ENCODE results near the gene ZBTB3. TPM values are rescaled to one million over a fixed set of nuclear protein-coding genes. Genes with fewer than 3 reads are reported as not detected.

Gene ZBTB3
- 4.6 and 14.9 TPM in 2 replicates for total RNA-seq (2014; rRNA removed; shearing (Covaris generic); ENCODE audit: low replicate concordance)

- in situ Hi-C loops (cut with HindIII; ENCODE audit: low pct_unique_long_range_greater_than_20kb, low sequenced_read_pairs), result no loop called here
- peak; percentile 99 for DNase-seq (ENCODE audit: low read depth)
Observed at GRCh38 chr11:62753736-62754603, at the start of gene ZBTB3. ZBTB3 (minus strand) TSS chr11:62754160; CDS start chr11:62753664, 496 bp downstream.

DNA sequence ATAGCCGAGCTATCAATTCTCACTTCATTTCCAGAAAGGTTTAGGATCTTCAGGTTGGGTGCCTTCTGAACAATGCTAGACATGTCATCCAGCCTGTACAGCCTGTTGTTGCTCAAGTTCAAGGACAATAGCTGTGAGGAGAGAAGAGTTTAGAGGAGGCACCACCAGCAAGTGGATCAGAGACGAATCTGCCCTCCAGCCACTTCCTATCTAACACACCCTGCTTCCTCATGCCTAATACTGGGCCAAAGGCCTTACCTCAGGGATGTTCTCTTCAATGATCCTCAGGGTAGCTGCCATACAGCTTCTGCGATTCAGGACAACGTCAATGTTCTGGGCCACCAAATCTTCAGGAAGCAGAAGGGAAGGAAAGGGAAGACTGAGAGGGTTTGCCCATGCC lies 47.1 kb upstream of the ZBTB3 start:
- DNase-seq (ENCODE audit: low read depth), result no peak
- in situ Hi-C loops (cut with HindIII; ENCODE audit: low pct_unique_long_range_greater_than_20kb, low sequenced_read_pairs), result no loop called here

- in situ Hi-C loops (cut with HindIII; ENCODE audit: low pct_unique_long_range_greater_than_20kb, low sequenced_read_pairs), result no loop called here
Observed at GRCh38 chr11:62799486-62799885, 45.5 kb upstream of the ZBTB3 start.

DNA sequence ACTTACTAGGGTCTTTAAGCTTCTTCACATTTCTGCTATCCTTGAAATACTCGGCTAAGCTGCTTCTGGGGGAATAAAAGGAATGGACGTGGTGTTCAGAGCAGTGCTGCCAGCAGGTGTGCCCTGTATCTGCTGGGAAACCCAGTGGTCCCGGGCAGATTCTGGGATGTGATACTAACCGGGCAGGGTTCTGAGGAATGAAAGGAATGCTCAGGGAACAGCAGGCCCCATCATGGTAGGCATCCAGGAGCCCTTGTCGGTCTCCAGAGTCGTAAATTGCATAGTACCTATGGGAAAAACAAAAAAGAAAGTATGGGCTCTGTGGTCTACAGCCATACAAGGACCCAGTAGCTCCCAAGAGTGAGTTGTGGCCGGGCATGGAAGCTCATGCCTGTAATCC lies 42.3 kb upstream of the ZBTB3 start:
- in situ Hi-C loops (cut with HindIII; ENCODE audit: low pct_unique_long_range_greater_than_20kb, low sequenced_read_pairs), result no loop called here
- DNase-seq (ENCODE audit: low read depth), result no peak

More at GRCh38 chr11:62799486-62799885, 45.5 kb upstream of the ZBTB3 start:
- DNase-seq (ENCODE audit: low read depth), result no peak

DNA sequence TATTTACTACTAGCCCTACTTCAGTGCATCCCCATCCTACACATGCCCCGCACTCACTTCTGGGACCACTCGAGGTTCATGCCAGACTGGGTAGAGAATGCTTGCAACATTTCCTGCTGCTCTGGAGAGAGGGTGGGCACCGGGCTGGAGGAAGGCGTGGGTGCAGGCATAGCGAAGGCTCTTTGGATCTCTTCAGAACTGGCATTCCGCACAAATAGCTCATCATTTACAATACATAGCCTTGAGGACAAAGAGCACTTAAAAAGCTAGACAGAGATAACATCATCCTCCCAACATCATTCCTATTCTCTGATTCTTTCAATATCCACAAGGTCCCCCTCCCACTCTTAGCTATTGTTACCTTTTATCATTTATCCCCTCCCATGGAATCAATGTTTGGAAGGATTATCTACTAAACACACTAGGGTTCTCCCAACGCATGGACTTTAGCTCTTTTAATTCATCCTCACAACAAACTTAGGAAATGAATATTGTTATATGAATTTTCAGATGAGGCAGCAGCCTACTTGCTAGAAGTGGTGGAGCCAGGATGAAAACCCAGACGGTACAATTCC lies 40.3 kb upstream of the ZBTB3 start:
- in situ Hi-C loops (cut with HindIII; ENCODE audit: low pct_unique_long_range_greater_than_20kb, low sequenced_read_pairs), result no loop called here
- no peak for DNase-seq (ENCODE audit: low read depth)

DNA sequence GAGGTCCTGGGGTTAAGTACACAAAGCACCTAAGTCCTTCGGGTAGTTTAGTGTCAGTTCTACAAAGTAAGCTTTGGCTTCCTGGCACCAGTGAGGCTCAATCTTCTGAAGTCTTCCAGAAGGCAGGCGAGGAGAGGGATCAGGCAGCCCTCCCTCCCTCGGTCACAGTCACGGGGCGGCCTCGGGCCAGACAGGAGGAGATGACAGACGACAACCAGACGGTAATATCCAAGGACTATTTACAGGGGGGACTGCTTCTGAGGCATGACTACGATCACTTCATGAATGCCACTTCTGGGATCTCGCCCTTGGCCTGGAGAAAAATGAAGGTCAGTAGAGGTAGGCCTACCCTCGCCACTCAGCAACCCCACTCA lies 38.2 kb upstream of the ZBTB3 start:
- in situ Hi-C loops (cut with HindIII; ENCODE audit: low pct_unique_long_range_greater_than_20kb, low sequenced_read_pairs), result no loop called here

DNA sequence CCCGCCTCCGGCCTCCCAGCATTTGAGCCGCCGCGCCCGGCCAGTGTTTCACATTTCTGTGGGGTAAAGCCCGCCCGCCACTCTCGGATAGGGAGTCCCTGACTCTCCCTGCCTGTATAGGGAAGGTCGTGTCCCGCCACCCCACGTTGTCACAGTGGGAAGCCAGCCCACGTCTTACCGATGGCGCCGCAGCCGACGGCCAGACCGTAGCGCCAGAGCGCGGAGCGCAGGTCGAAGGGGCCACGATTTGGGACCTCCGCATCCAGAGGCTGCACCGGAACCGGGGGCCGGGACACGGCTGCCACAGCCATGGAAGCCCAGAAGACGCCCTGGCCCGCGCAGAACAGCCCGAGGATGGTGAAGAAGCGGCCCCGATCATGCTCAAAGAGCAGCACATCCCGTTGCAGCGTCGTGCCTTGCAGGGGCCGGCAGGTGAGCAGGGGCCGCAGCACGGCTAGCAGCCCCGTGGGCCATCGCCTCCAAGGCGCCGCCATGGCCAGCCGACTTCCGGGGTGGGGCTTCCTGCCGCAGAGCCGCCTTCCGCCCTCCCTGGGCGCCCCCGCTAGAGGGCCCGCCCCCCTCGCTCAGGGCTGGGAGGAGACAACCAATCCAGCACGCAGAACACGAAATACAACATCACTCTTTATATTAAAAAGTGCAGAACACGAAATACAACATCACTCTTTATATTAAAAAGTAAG lies 37.7 kb upstream of the ZBTB3 start, which contains the start of gene TMEM223:
Gene TMEM223, minus strand, starts transcription at position 506 of the 701 bp plus-strand sequence. Its CDS starts 12 bp downstream, at position 494.
- in situ Hi-C loops (cut with HindIII; ENCODE audit: low pct_unique_long_range_greater_than_20kb, low sequenced_read_pairs), result no loop called here
- peak; percentile 76 for DNase-seq (ENCODE audit: low read depth)

More for the DNA sequence above, 38.2 kb upstream of the ZBTB3 start:
- DNase-seq (ENCODE audit: low read depth), result no peak

DNA sequence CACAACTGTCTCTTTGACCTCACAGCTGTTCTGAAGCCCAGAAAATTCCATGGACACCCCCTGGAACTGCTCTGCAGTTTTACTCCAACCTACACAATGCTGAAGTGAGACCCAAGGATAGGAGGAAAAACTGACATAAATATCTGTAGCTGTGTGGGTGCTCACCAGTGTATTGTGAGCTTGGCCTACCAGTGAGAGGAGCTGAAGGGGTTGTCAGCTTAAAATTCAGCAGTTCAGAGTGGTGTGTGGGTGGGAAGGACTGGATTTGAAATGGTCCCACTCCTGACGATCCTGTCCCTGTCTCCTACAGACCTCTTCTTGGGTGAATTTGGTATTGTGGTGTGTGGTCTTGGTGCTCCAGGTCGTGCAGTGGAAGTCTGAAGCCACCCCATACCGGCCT lies 35.6 kb upstream of the ZBTB3 start:
- in situ Hi-C loops (cut with HindIII; ENCODE audit: low pct_unique_long_range_greater_than_20kb, low sequenced_read_pairs), result no loop called here
- no peak for DNase-seq (ENCODE audit: low read depth)

- no peak for DNase-seq (ENCODE audit: low read depth)
- in situ Hi-C loops (cut with HindIII; ENCODE audit: low pct_unique_long_range_greater_than_20kb, low sequenced_read_pairs), result no loop called here
Observed at GRCh38 chr11:62788991-62789390, 35.0 kb upstream of the ZBTB3 start.

DNA sequence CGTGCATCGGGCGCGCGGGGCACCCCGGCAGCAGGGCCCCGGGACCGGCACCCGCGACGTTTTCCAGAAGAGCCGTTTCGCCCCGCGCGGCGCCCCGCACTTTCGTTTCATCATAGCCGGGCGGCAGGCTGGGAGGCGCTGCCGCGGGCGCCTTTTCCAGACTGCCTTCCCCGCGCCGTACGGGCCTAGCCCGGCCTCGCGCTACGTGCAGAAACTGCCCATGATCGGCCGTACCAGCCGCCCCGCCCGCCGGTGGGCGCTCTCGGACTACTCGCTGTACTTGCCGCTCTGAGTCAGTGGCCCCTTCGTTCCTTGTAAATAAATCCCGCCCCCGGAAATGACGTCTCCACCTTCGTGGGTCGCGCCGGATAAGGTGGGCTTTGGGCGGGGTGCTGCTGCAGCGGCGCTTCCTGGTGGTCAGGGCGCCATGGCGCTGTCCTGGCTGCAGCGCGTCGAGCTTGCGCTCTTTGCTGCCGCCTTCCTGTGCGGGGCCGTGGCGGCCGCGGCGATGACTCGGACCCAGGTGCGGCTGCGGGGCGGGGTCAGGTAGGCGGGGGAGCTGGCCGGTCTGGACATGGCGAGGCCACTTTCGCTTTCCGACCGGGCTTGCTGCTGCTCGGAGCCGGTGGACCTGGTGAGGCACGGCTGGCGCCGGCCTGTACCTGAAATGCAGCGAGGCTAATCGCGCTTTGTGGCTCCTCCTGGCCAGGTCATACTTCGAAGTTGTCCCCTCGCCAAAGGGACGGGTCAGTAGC lies 33.2 kb upstream of the ZBTB3 start, which contains the start of gene TMEM179B:
Gene TMEM179B, plus strand, starts transcription at position 398 of the 755 bp plus-strand sequence. Its CDS starts 30 bp downstream, at position 428.
- DNase-seq (ENCODE audit: low read depth), result peak; percentile 95
- in situ Hi-C loops (cut with HindIII; ENCODE audit: low pct_unique_long_range_greater_than_20kb, low sequenced_read_pairs), result no loop called here

DNA sequence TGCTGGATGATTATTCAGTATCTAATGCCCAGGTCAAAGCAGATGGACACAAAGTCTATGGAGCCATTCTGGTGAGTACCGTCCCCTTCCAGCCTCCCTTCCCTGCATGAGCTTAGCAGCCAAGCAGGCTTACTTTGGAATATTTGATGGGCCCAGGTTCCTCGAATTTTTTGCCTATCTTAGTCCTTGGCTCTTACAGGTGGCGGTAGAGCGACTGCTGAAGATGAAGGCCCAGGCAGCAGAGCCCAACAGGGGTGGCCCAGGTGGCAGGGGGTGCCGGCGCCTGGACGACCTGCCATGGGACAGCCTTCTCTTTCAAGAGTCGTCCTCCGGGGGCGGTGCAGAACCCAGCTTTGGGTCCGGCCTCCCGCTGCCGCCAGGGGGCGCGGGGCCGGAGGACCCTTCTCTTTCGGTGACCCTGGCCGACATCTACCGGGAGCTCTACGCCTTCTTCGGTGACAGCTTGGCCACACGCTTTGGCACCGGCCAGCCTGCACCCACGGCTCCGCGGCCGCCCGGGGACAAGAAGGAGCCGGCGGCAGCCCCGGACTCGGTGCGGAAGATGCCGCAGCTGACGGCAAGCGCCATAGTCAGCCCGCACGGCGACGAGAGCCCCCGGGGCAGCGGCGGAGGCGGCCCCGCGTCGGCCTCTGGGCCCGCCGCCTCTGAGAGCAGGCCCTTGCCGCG lies 32.5 kb upstream of the ZBTB3 start:
- DNase-seq (ENCODE audit: low read depth), result peak; percentile 87
- in situ Hi-C loops (cut with HindIII; ENCODE audit: low pct_unique_long_range_greater_than_20kb, low sequenced_read_pairs), result no loop called here

- in situ Hi-C loops (cut with HindIII; ENCODE audit: low pct_unique_long_range_greater_than_20kb, low sequenced_read_pairs), result no loop called here
- DNase-seq (ENCODE audit: low read depth), result no peak
Observed at GRCh38 chr11:62782753-62783152, 28.8 kb upstream of the ZBTB3 start.

- no peak for DNase-seq (ENCODE audit: low read depth)
- in situ Hi-C loops (cut with HindIII; ENCODE audit: low pct_unique_long_range_greater_than_20kb, low sequenced_read_pairs), result no loop called here
Observed at GRCh38 chr11:62778441-62778840, 24.5 kb upstream of the ZBTB3 start.

DNA sequence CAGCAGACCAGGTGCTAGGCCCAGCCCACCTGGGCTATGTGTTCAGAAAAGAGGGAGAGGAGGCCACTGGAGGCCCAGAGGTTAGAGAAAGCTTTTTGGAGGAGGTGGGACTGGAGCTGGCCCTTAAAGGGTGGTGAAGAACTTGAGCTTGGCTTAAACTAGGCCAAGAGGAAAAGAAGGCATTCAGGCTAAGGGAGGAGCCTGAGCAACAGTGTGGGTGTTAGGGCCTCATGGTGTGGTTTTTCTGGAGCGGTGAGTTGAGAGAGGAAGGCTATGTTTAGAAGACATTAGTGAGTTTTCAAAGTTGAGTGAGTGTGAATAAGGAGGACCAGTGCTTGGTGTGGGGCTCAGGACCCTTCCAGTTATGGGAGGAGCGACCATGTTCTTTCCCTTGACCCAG lies 23.4 kb upstream of the ZBTB3 start:
- no peak for DNase-seq (ENCODE audit: low read depth)
- in situ Hi-C loops (cut with HindIII; ENCODE audit: low pct_unique_long_range_greater_than_20kb, low sequenced_read_pairs), result no loop called here

GRCh38 chr11:62775646-62776045 lies 21.7 kb upstream of the ZBTB3 start:
- DNase-seq (ENCODE audit: low read depth), result no peak
- in situ Hi-C loops (cut with HindIII; ENCODE audit: low pct_unique_long_range_greater_than_20kb, low sequenced_read_pairs), result no loop called here

GRCh38 chr11:62774407-62774806 lies 20.4 kb upstream of the ZBTB3 start:
- in situ Hi-C loops (cut with HindIII; ENCODE audit: low pct_unique_long_range_greater_than_20kb, low sequenced_read_pairs), result no loop called here
- no peak for DNase-seq (ENCODE audit: low read depth)

DNA sequence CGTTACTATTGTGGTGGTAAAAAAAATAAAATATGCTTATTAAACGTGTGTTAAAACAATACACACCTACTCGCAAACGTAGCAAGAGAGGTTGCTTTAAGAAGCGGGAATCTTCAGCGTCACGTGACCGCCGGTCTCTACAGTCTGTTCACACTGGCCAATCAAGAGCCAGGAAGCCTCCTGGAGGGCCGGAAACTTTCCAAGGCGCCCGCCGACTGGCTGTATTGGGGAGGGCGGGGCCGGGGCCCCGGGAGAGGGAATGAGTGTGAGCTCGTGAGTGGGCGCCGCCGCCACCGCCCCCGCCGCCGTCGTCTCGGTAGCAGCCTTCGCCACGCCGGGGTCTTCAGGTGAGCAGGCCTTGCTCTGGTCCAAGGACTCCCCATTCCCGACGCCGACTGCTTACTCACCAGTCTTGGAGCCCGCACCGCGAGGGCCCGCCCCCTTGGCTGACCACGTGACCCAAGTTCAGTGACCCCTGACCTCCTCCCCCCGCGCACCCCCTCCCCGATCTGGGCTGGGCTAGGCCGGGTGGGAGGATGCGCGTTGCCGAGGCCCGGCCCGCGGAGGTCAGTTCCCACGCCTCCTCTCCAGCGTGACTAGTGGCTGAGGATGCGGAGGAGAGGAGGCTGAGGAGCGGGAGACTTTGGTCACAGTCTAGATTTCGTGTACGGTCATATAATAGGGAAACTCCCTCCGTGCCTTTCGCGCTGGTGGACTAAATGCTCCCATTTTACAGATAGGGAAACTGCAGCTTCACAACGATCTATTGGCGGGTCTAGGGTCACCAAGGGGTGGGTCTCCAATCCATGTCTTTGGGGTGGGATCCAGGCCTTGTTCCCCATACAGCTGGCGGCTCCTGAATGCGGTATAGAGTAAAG lies 17.4 kb upstream of the ZBTB3 start, which contains the start of gene TAF6L:
Gene TAF6L, plus strand, starts transcription at position 253 of the 878 bp plus-strand sequence. CDS start 4,388 bp downstream, outside the sequence.
- in situ Hi-C loops (cut with HindIII; ENCODE audit: low pct_unique_long_range_greater_than_20kb, low sequenced_read_pairs), result no loop called here
- DNase-seq (ENCODE audit: low read depth), result peak; percentile 95
